ENCODE measurements around the gene SEMA4C. TPM values are rescaled to one million over a fixed set of nuclear protein-coding genes. Genes with fewer than 3 reads are reported as not detected.
"Not testable (repeated sequence)": the region's sequence is repeated elsewhere in the genome, so short reads cannot be mapped to it uniquely, and the experiment has no call there.

The SEMA4C gene
- total and polyA plus RNA-seq, 5 donors, result 19.3 to 28.5 (median 23.5) TPM

- ATAC-seq (no peak), DNase-seq (peak in 2 of 3 donors; percentile 61 to 65)
- Histone ChIP-seq H3K9me3 (ENCODE audit: control insufficient read depth, low read length) (no peaks in the 10 kb centered on the region), H3K4me3 (ENCODE audit: low read length) (no peak overlapping the region), H3K27ac (ENCODE audit: low read length) (no peak overlapping the region), H3K27me3 (ENCODE audit: control insufficient read depth, insufficient read depth) (no peaks in the 10 kb centered on the region), H3K4me1 (ENCODE audit: control insufficient read depth, insufficient read depth, low read length) (peaks cover 4% of the 10 kb centered on the region)
- intact Hi-C loops (cut with DNase I), result loop anchor here in 2 of 4 donors (5.0 to 10.0 kb wide), 2 partner anchors 84 to 1179 kb away; no protein-coding TSS in a partner anchor
- 88% methylated on average over 19 of the region's 19 CpGs for WGBS
These were observed 6.1 kb downstream of the SEMA4C start for GRCh38 chr2:96863575-96864342.

- H3K9me3 ChIP-seq (ENCODE audit: control insufficient read depth, low read length); H3K27ac ChIP-seq (ENCODE audit: low read length); ATAC-seq; H3K4me1 ChIP-seq (ENCODE audit: control insufficient read depth, insufficient read depth, low read length); H3K4me3 ChIP-seq (ENCODE audit: low read length); H3K27me3 ChIP-seq (ENCODE audit: control insufficient read depth, insufficient read depth): not testable (repeated sequence)
- peak in 1 of 3 donors; percentile 19 for DNase-seq
- intact Hi-C loops (cut with DNase I), result loop anchor here in 2 of 4 donors (5.0 to 10.0 kb wide), 2 partner anchors 84 to 1178 kb away; no protein-coding TSS in a partner anchor
- WGBS, result 88% methylated on average over 4 of the region's 4 CpGs
These were observed 6.8 kb downstream of the SEMA4C start for GRCh38 chr2:96863056-96863455.

GRCh38 chr2:96861074-96861473 is 8.8 kb downstream of the SEMA4C start:
- WGBS, result 93% methylated on average over 17 of the region's 17 CpGs
- ATAC-seq (no peak), DNase-seq (peak in 2 of 3 donors; percentile 65 to 66)
- Histone ChIP-seq H3K4me3 (ENCODE audit: low read length) (no peak overlapping the region), H3K27me3 (ENCODE audit: control insufficient read depth, insufficient read depth) (no peaks in the 10 kb centered on the region), H3K4me1 (ENCODE audit: control insufficient read depth, insufficient read depth, low read length) (peaks cover 4% of the 10 kb centered on the region), H3K27ac (ENCODE audit: low read length) (no peak overlapping the region), H3K9me3 (ENCODE audit: control insufficient read depth, low read length) (no peaks in the 10 kb centered on the region)
- intact Hi-C loops (cut with DNase I), result loop anchor here in 2 of 4 donors (5.0 to 10.0 kb wide), 2 partner anchors 86 to 1176 kb away; no protein-coding TSS in a partner anchor

- no peaks in the 10 kb centered on the region for H3K9me3 ChIP-seq (ENCODE audit: control insufficient read depth, low read length)
- H3K4me3 ChIP-seq (ENCODE audit: low read length), result no peak overlapping the region
- H3K27me3 ChIP-seq (ENCODE audit: control insufficient read depth, insufficient read depth), result no peaks in the 10 kb centered on the region
- intact Hi-C loops (cut with DNase I), result loop anchor here in 2 of 4 donors (5.0 to 10.0 kb wide), 2 partner anchors 87 to 1176 kb away; no protein-coding TSS in a partner anchor
- peaks cover 4% of the 10 kb centered on the region for H3K4me1 ChIP-seq (ENCODE audit: control insufficient read depth, insufficient read depth, low read length)
- 67% methylated on average over 38 of the region's 38 CpGs for WGBS
- peak in 2 of 3 donors; percentile 65 to 77 for DNase-seq
- ATAC-seq, result no peak
- no peak overlapping the region for H3K27ac ChIP-seq (ENCODE audit: low read length)
These were observed 9.5 kb downstream of the SEMA4C start for GRCh38 chr2:96860065-96861029.

GRCh38 chr2:96859681-96860064 is 10.2 kb downstream of the SEMA4C start:
- no peak for DNase-seq
- Histone ChIP-seq H3K27me3 (ENCODE audit: control insufficient read depth, insufficient read depth) (no peaks in the 10 kb centered on the region), H3K27ac (ENCODE audit: low read length) (no peak overlapping the region), H3K4me1 (ENCODE audit: control insufficient read depth, insufficient read depth, low read length) (peaks cover 4% of the 10 kb centered on the region), H3K4me3 (ENCODE audit: low read length) (no peak overlapping the region), H3K9me3 (ENCODE audit: control insufficient read depth, low read length) (no peaks in the 10 kb centered on the region)
- 30% methylated on average over 4 of the region's 4 CpGs for WGBS
- ATAC-seq, result no peak
- intact Hi-C loops (cut with DNase I), result loop anchor here (2.0 to 10.0 kb wide), 5 partner anchors 45 to 1175 kb away; no protein-coding TSS in a partner anchor

GRCh38 chr2:96859099-96859649 is 10.7 kb downstream of the SEMA4C start:
- DNase-seq (peak; percentile 78 to 93 (median 90)), ATAC-seq (peak; percentile 2 to 6)
- Histone ChIP-seq H3K27ac (ENCODE audit: low read length) (peak overlapping the region; percentile 57), H3K4me3 (ENCODE audit: low read length) (no peak overlapping the region), H3K4me1 (ENCODE audit: control insufficient read depth, insufficient read depth, low read length) (peaks cover 4% of the 10 kb centered on the region), H3K9me3 (ENCODE audit: control insufficient read depth, low read length) (no peaks in the 10 kb centered on the region), H3K27me3 (ENCODE audit: control insufficient read depth, insufficient read depth) (no peaks in the 10 kb centered on the region)
- intact Hi-C loops (cut with DNase I), result loop anchor here in 3 of 4 donors (2.0 to 10.0 kb wide), 3 partner anchors 46 to 93 kb away; no protein-coding TSS in a partner anchor
- 33% methylated on average over 11 of the region's 11 CpGs for WGBS

- intact Hi-C loops (cut with DNase I), result loop anchor here in 3 of 4 donors (2.0 to 10.0 kb wide), 3 partner anchors 47 to 94 kb away; no protein-coding TSS in a partner anchor
- DNase-seq, result peak; percentile 98 to 100 (median 99)
- Histone ChIP-seq H3K27ac (ENCODE audit: low read length) (peak within 1 kb of the TSS; percentile 87), H3K4me1 (ENCODE audit: control insufficient read depth, insufficient read depth, low read length) (peaks cover 4% of the 10 kb centered on the region), H3K4me3 (ENCODE audit: low read length) (peak within 1 kb of the TSS; percentile 63), H3K9me3 (ENCODE audit: control insufficient read depth, low read length) (no peaks in the 10 kb centered on the region), H3K27me3 (ENCODE audit: control insufficient read depth, insufficient read depth) (no peaks in the 10 kb centered on the region)
- peak; percentile 96 for ATAC-seq
- WGBS, result under 1% methylated on average over 81 of the region's 81 CpGs
These were observed 12.1 kb downstream of the SEMA4C start, which contains the start of gene ANKRD39 for GRCh38 chr2:96857667-96858372. Gene ANKRD39 (minus strand): TSS chr2:96858016. CDS start chr2:96857987, 29 bp downstream.

GRCh38 chr2:96856776-96857666 is 12.9 kb downstream of the SEMA4C start:
- 13% methylated on average over 27 of the region's 27 CpGs for WGBS
- H3K9me3 ChIP-seq (ENCODE audit: control insufficient read depth, low read length), result no peaks in the 10 kb centered on the region
- H3K27ac ChIP-seq (ENCODE audit: low read length), result peak overlapping the region; percentile 87
- H3K27me3 ChIP-seq (ENCODE audit: control insufficient read depth, insufficient read depth), result no peaks in the 10 kb centered on the region
- intact Hi-C loops (cut with DNase I), result loop anchor here in 2 of 4 donors (5.0 to 10.0 kb wide), 2 partner anchors 48 to 95 kb away; no protein-coding TSS in a partner anchor
- ATAC-seq (peak in 1 of 2 donors; percentile 1), DNase-seq (peak in 1 of 3 donors; percentile 64)
- peaks cover 4% of the 10 kb centered on the region for H3K4me1 ChIP-seq (ENCODE audit: control insufficient read depth, insufficient read depth, low read length)
- H3K4me3 ChIP-seq (ENCODE audit: low read length), result peak overlapping the region; percentile 63

- no peak overlapping the region for H3K27ac ChIP-seq (ENCODE audit: low read length)
- H3K4me3 ChIP-seq (ENCODE audit: low read length), result no peak overlapping the region
- H3K9me3 ChIP-seq (ENCODE audit: control insufficient read depth, low read length), result no peaks in the 10 kb centered on the region
- no peak for ATAC-seq
- no peaks in the 10 kb centered on the region for H3K27me3 ChIP-seq (ENCODE audit: control insufficient read depth, insufficient read depth)
- H3K4me1 ChIP-seq (ENCODE audit: control insufficient read depth, insufficient read depth, low read length), result peaks cover 4% of the 10 kb centered on the region
- DNase-seq, result peak in 1 of 3 donors; percentile 29
- WGBS, result 95% methylated on average over 15 of the region's 15 CpGs
- intact Hi-C loops (cut with DNase I), result loop anchor here in 1 of 4 donors (10.0 kb wide), 1 partner anchor 51 kb away; no protein-coding TSS in a partner anchor
These were observed 16.6 kb downstream of the SEMA4C start for GRCh38 chr2:96853321-96853720.
